Neural progenitor cell (in vitro differentiated cells): ENCODE data around the gene ART3. TPM values are rescaled to one million over a fixed set of nuclear protein-coding genes. Genes with fewer than 3 reads are reported as not detected.
A peak's percentile ranks its signal among the peaks of the same experiment; 100 is the strongest.

Experiments used
- DNase-seq: peaks from one replicate; pipeline ENCODE4 v3.0.0-alpha.2; 2016; ENCODE audit warnings: low spot score
- H2AFZ ChIP-seq: fragments of 200-600 bp; sonication (generic); replicated peaks from 2 replicates; pipeline ENCODE4 v1.6.1; 2016; ENCODE audit warnings: antibody characterized with exemption
- H3F3A ChIP-seq: fragments of 200-600 bp; sonication (generic); 2 replicates; pipeline ENCODE4 v1.6.1; 2016; ENCODE audit warnings: antibody characterized with exemption, low read depth
- H3K27ac ChIP-seq: fragments of 200-600 bp; sonication (generic); 2 replicates; pipeline ENCODE4 v1.5.1; 2016; ENCODE audit warnings: mild to moderate bottlenecking
- H3K27me3 ChIP-seq: fragments of 200-600 bp; sonication (generic); 2 replicates; pipeline ENCODE4 v1.6.1; 2016; ENCODE audit warnings: mild to moderate bottlenecking, moderate library complexity
- H3K36me3 ChIP-seq: fragments of 200-600 bp; sonication (generic); 2 replicates; pipeline ENCODE4 v1.5.1; 2016
- H3K4me1 ChIP-seq: fragments of 200-600 bp; sonication (generic); 2 replicates; pipeline ENCODE4 v1.6.1; 2016; ENCODE audit warnings: mixed run types
- H3K4me2 ChIP-seq: fragments of 200-600 bp; sonication (generic); 2 replicates; pipeline ENCODE4 v1.6.1; 2016
- H3K4me3 ChIP-seq: fragments of 200-600 bp; sonication (generic); 2 replicates; pipeline ENCODE4 v1.5.1; 2016
- H3K79me2 ChIP-seq: fragments of 200-600 bp; sonication (generic); 2 replicates; pipeline ENCODE4 v1.6.1; 2016; ENCODE audit warnings: low read depth
- H3K9ac ChIP-seq: fragments of 200-600 bp; sonication (generic); 2 replicates; pipeline ENCODE4 v1.6.1; 2016
- H3K9me3 ChIP-seq: fragments of 200-600 bp; sonication (generic); 2 replicates; pipeline ENCODE4 v1.5.1; 2016; ENCODE audit warnings: low read depth
- H4K20me1 ChIP-seq: fragments of 200-600 bp; sonication (generic); 2 replicates; pipeline ENCODE4 v1.6.1; 2016; ENCODE audit warnings: low read depth
- H3K27ac Mint-ChIP-seq: 3 replicates; pipeline ENCODE4 v1.8.0; 2021; ENCODE audit warnings: mixed read lengths
- H3K27me3 Mint-ChIP-seq: 2 replicates; pipeline ENCODE4 v1.8.0; 2022; ENCODE audit warnings: low read depth, mild to moderate bottlenecking, inconsistent platforms, moderate library complexity, mixed read lengths; ENCODE audit not compliant: insufficient read depth
- H3K36me3 Mint-ChIP-seq: 3 replicates; pipeline ENCODE4 v1.8.0; 2021; ENCODE audit warnings: mixed read lengths
- H3K4me1 Mint-ChIP-seq: 3 replicates; pipeline ENCODE4 v1.8.0; 2021; ENCODE audit warnings: mixed read lengths
- H3K4me3 Mint-ChIP-seq: 3 replicates; pipeline ENCODE4 v1.8.0; 2021; ENCODE audit warnings: mild to moderate bottlenecking, moderate library complexity, mixed read lengths
- H3K9me3 Mint-ChIP-seq: 3 replicates; pipeline ENCODE4 v1.8.0; 2020; ENCODE audit warnings: mixed read lengths
- EZH2 ChIP-seq: fragments of 200-600 bp; sonication (generic); IDR thresholded peaks from 2 replicates; pipeline ENCODE4 v1.6.1; 2017; ENCODE audit warnings: antibody characterized with exemption, mild to moderate bottlenecking, moderate library complexity
- EZH2phosphoT487 ChIP-seq: fragments of 200-600 bp; sonication (generic); IDR thresholded peaks from 2 replicates; pipeline ENCODE4 v1.6.1; 2017; ENCODE audit warnings: antibody characterized with exemption
- total RNA-seq: library from RNA; depleted of rRNA; stranded (reverse); fragments of >200 nt; gene quantifications from 2 replicates; pipeline ENCODE4 v1.2.3, GENCODE V29; 2015; ENCODE audit warnings: low replicate concordance
- TF ChIP-seq, protein P1 (sequence below): fragments of 200-600 bp; sonication (generic); IDR thresholded peaks from 2 replicates; pipeline ENCODE4 v1.5.1; 2017; ENCODE audit warnings: antibody characterized with exemption, mild to moderate bottlenecking

ART3 gene
- total RNA-seq, 1 donor from 2014 or later = not detected

DNA sequence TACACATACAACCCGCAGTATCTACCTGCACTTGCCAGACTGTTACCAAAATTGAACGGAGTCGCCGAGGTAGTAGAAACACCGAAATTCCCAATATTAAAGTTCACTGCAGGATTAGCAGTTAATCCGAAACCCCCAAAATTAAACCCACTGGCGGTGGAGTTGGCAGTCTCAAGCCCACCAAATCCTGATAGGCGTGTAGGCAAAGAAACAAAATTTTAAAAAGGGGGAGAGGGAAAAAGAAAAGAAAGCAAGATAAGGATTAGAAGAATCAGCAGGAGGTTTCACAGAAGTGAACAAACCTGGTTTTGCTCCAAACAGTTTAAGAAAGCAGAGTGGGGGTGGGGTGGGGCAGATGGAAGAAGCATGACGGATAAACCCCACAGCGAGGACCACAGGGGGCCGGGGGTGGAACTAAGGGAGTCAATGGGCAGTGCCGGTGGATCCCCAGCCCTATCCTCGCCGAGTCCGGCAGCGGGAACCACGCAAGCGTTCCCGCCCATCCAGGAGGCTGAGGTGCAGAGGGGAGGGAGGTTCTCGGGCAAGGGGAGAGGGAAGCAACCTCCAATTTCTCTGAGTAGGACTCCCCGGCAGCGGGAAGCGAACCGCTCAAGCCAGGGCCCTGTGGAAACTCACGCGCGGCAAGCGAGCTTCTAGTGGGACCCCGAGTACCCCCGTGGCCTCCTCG is 73.1 kb downstream of the ART3 start:
- peak overlapping the region; percentile 86 for H3K4me3 ChIP-seq
- H3K4me1 ChIP-seq = peaks cover 18% of the 10 kb centered on the region
- peaks cover 24% of the 10 kb centered on the region for H3K4me1 Mint-ChIP-seq
- H3K27ac Mint-ChIP-seq = peak overlapping the region; percentile 89
- H3K4me2 ChIP-seq = peak overlapping the region; percentile 96
- H3K36me3 ChIP-seq = peaks cover 15% of the 10 kb centered on the region
- peak overlapping the region; percentile 96 for H3K27ac ChIP-seq
- peaks cover 19% of the 10 kb centered on the region for H4K20me1 ChIP-seq
- H3F3A ChIP-seq = peaks cover 13% of the 10 kb centered on the region
- H3K9me3 ChIP-seq = no peaks in the 10 kb centered on the region
- H3K36me3 Mint-ChIP-seq = peaks cover 12% of the 10 kb centered on the region
- H3K27me3 Mint-ChIP-seq = no peaks in the 10 kb centered on the region
- H3K9me3 Mint-ChIP-seq = no peaks in the 10 kb centered on the region
- peak; percentile 95 for DNase-seq
- TF ChIP-seq EZH2phosphoT487 (no peak), EZH2 (no peak)
- TF ChIP-seq, protein P1, sequence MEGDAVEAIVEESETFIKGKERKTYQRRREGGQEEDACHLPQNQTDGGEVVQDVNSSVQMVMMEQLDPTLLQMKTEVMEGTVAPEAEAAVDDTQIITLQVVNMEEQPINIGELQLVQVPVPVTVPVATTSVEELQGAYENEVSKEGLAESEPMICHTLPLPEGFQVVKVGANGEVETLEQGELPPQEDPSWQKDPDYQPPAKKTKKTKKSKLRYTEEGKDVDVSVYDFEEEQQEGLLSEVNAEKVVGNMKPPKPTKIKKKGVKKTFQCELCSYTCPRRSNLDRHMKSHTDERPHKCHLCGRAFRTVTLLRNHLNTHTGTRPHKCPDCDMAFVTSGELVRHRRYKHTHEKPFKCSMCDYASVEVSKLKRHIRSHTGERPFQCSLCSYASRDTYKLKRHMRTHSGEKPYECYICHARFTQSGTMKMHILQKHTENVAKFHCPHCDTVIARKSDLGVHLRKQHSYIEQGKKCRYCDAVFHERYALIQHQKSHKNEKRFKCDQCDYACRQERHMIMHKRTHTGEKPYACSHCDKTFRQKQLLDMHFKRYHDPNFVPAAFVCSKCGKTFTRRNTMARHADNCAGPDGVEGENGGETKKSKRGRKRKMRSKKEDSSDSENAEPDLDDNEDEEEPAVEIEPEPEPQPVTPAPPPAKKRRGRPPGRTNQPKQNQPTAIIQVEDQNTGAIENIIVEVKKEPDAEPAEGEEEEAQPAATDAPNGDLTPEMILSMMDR = no peak
- peak overlapping the region; percentile 93 for H3K4me3 Mint-ChIP-seq
- H2AFZ ChIP-seq = peak overlapping the region; percentile 91
- H3K27me3 ChIP-seq = no peaks in the 10 kb centered on the region
- H3K9ac ChIP-seq = peak overlapping the region; percentile 87
- peaks cover 67% of the 10 kb centered on the region for H3K79me2 ChIP-seq

- Mint-ChIP-seq H3K27ac (peak within 1 kb of the TSS; percentile 89), H3K27me3 (no peaks in the 10 kb centered on the region), H3K4me1 (peaks cover 24% of the 10 kb centered on the region), H3K4me3 (peak within 1 kb of the TSS; percentile 93), H3K9me3 (no peaks in the 10 kb centered on the region), H3K36me3 (peaks cover 8% of the 10 kb centered on the region)
- H3K79me2 ChIP-seq = peaks cover 60% of the 10 kb centered on the region
- peak within 1 kb of the TSS; percentile 93 for H2AFZ ChIP-seq
- H3K27ac ChIP-seq = peak within 1 kb of the TSS; percentile 96
- H3F3A ChIP-seq = peaks cover 13% of the 10 kb centered on the region
- peaks cover 9% of the 10 kb centered on the region for H3K36me3 ChIP-seq
- TF ChIP-seq EZH2phosphoT487 (no peak), EZH2 (no peak)
- DNase-seq = peak; percentile 96
- no peaks in the 10 kb centered on the region for H3K27me3 ChIP-seq
- H3K4me1 ChIP-seq = peaks cover 18% of the 10 kb centered on the region
- peak within 1 kb of the TSS; percentile 86 for H3K4me3 ChIP-seq
- H3K4me2 ChIP-seq = peak within 1 kb of the TSS; percentile 96
- H3K9ac ChIP-seq = peak within 1 kb of the TSS; percentile 87
- H3K9me3 ChIP-seq = no peaks in the 10 kb centered on the region
- H4K20me1 ChIP-seq = peaks cover 19% of the 10 kb centered on the region
These were observed 73.8 kb downstream of the ART3 start, which contains the start of gene NUP54 for GRCh38 chr4:76148142-76148865. Gene NUP54, minus strand, starts transcription at chr4:76148397. Its CDS starts 23 bp downstream, at chr4:76148374.

GRCh38 chr4:76153356-76153755 is 78.8 kb downstream of the ART3 start:
- peaks cover 13% of the 10 kb centered on the region for H3K4me1 Mint-ChIP-seq

More at GRCh38 chr4:76153356-76153755, 78.8 kb downstream of the ART3 start:
- Mint-ChIP-seq H3K27me3 (peaks cover 8% of the 10 kb centered on the region), H3K9me3 (no peaks in the 10 kb centered on the region), H3K4me3 (no peak overlapping the region), H3K27ac (no peak overlapping the region), H3K36me3 (no peaks in the 10 kb centered on the region)
- H2AFZ ChIP-seq = no peak overlapping the region
- peaks cover 14% of the 10 kb centered on the region for H3K79me2 ChIP-seq
- H4K20me1 ChIP-seq = no peaks in the 10 kb centered on the region
- H3K27ac ChIP-seq = no peak overlapping the region
- H3K4me1 ChIP-seq = peaks cover 5% of the 10 kb centered on the region
- H3K9me3 ChIP-seq = no peaks in the 10 kb centered on the region
- no peak for DNase-seq
- no peaks in the 10 kb centered on the region for H3K27me3 ChIP-seq
- H3F3A ChIP-seq = no peaks in the 10 kb centered on the region
- H3K4me3 ChIP-seq = no peak overlapping the region
- H3K4me2 ChIP-seq = no peak overlapping the region
- TF ChIP-seq EZH2phosphoT487 = no peak
- no peak for TF ChIP-seq EZH2
- TF ChIP-seq, protein P1 = no peak
- H3K36me3 ChIP-seq = no peaks in the 10 kb centered on the region
- H3K9ac ChIP-seq = no peak overlapping the region
